ENCODE results near the gene CPSF2.
"Not testable (repeated sequence)": the region's sequence is repeated elsewhere in the genome, so short reads cannot be mapped to it uniquely, and the experiment has no call there.

GRCh38 chr14:92179178-92179577 lies 57.4 kb downstream of the CPSF2 start:
- not testable (repeated sequence) for TF ChIP-seq CTCF (conservative IDR thresholded peaks at IDR 0.05; ENCODE audit: low read length); EZH2phosphoT487 (IDR thresholded peaks at IDR 0.05; ENCODE audit: borderline replicate concordance, low read depth, low read length)
